OCI-LY3 (cell line): Measurements from ENCODE around the gene SELENOO.

Experiments used
- H2AFZ ChIP-seq: fragments of 200-600, 300-600 bp; shearing (Covaris generic); 2 replicates; pipeline ENCODE4 v1.6.0; 2014; ENCODE audit warnings: antibody characterized with exemption, low read depth, low read length
- H3K27ac ChIP-seq: fragments of 200-600, 300-600 bp; sonication (generic); 2 replicates; pipeline ENCODE4 v1.5.1; 2014; ENCODE audit warnings: mild to moderate bottlenecking, low read length, moderate library complexity, mixed read lengths
- H3K27me3 ChIP-seq: fragments of 200-600, 300-600 bp; sonication (generic); 2 replicates; pipeline ENCODE4 v1.6.1; 2014; ENCODE audit warnings: low read depth, low read length, mixed read lengths
- H3K36me3 ChIP-seq: fragments of 200-600, 300-600 bp; sonication (generic); replicated peaks from 2 replicates; pipeline ENCODE3; 2014; ENCODE audit warnings: low read depth, low read length, mixed read lengths
- H3K4me1 ChIP-seq: fragments of 300-600, 200-600 bp; sonication (generic); 2 replicates; pipeline ENCODE4 v1.6.1; 2014; ENCODE audit warnings: low read length, mixed read lengths
- H3K4me2 ChIP-seq: fragments of 200-600, 300-600 bp; sonication (generic); 2 replicates; pipeline ENCODE4 v1.6.1; 2014; ENCODE audit warnings: low read length, mixed read lengths
- H3K4me3 ChIP-seq: fragments of 300-600, 200-600 bp; sonication (generic); 2 replicates; pipeline ENCODE4 v1.5.1; 2014; ENCODE audit warnings: antibody characterized with exemption, mild to moderate bottlenecking, low read length, moderate library complexity
- H3K79me2 ChIP-seq: fragments of 300-600, 200-600 bp; shearing (Covaris generic); 2 replicates; pipeline ENCODE4 v1.6.1; 2014; ENCODE audit warnings: mild to moderate bottlenecking, low read length, mixed read lengths
- H3K9ac ChIP-seq: fragments of 300-600, 200-600 bp; shearing (Covaris generic); 2 replicates; pipeline ENCODE4 v1.6.0; 2014; ENCODE audit warnings: mild to moderate bottlenecking, low read length, moderate library complexity
- H3K9me3 ChIP-seq: fragments of 200-600, 300-600 bp; shearing (Covaris generic); 2 replicates; pipeline ENCODE4 v1.6.1; 2014; ENCODE audit warnings: low read length, mixed read lengths; ENCODE audit not compliant: insufficient read depth
- H4K20me1 ChIP-seq: fragments of 200-600, 300-600 bp; sonication (generic); 2 replicates; pipeline ENCODE4 v1.6.1; 2016; ENCODE audit warnings: low read length, mixed read lengths; ENCODE audit not compliant: insufficient read depth
- EZH2phosphoT487 ChIP-seq: fragments of 200-600 bp; shearing (Covaris generic); IDR thresholded peaks from 2 replicates; pipeline ENCODE4 v1.6.1; 2018; ENCODE audit warnings: antibody characterized with exemption, mixed run types, low read depth
- TF ChIP-seq, protein P1 (sequence below): fragments of 200-600, 300-600 bp; sonication (generic); IDR thresholded peaks from 2 replicates; pipeline ENCODE4 v1.5.1; 2014; ENCODE audit warnings: antibody characterized with exemption, low read length, low read depth

Gene SELENOO

DNA sequence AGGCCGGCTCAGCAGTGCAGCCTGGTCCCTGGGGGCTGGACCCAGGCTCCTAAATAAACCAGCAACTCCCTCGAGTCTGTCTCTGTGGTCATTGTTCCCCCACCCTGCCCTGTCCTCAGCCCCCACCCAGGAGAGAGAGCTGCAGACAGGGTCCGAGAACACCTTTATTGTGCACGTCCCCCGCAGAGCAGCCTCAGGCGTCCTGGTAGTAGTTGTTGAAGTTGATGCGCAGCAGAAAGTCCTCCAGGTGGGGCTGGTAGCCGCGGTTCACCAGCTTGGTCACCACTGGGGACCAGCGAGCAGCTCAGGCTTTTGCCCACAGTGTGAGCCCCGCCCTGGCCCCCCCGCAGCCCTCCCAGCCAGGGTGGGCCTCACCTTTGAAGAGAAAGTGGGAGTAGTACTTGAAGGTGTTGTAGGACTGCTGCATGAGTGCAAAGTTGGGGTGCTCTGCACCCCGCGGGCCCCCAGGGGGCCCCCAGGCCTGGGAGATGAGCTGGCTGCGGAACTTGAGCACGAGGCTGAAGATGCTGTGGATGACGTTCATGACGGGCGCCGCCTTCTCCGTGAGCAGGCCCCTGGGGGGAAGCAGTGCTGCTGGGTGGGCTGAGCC lies 16.8 kb downstream of the SELENOO start:
- Histone ChIP-seq H3K4me1 (no peaks in the 10 kb centered on the region), H3K4me3 (no peak overlapping the region), H4K20me1 (no peaks in the 10 kb centered on the region), H3K27ac (no peak overlapping the region), H3K4me2 (no peak overlapping the region), H3K9ac (no peak overlapping the region), H2AFZ (no peak overlapping the region), H3K36me3 (peaks cover 2% of the 10 kb centered on the region), H3K9me3 (no peaks in the 10 kb centered on the region), H3K79me2 (peaks cover 5% of the 10 kb centered on the region; the same call in 1 of the 2 replicates), H3K27me3 (no peaks in the 10 kb centered on the region)
- TF ChIP-seq, protein P1, sequence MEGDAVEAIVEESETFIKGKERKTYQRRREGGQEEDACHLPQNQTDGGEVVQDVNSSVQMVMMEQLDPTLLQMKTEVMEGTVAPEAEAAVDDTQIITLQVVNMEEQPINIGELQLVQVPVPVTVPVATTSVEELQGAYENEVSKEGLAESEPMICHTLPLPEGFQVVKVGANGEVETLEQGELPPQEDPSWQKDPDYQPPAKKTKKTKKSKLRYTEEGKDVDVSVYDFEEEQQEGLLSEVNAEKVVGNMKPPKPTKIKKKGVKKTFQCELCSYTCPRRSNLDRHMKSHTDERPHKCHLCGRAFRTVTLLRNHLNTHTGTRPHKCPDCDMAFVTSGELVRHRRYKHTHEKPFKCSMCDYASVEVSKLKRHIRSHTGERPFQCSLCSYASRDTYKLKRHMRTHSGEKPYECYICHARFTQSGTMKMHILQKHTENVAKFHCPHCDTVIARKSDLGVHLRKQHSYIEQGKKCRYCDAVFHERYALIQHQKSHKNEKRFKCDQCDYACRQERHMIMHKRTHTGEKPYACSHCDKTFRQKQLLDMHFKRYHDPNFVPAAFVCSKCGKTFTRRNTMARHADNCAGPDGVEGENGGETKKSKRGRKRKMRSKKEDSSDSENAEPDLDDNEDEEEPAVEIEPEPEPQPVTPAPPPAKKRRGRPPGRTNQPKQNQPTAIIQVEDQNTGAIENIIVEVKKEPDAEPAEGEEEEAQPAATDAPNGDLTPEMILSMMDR = no peak
- no peak for TF ChIP-seq EZH2phosphoT487

DNA sequence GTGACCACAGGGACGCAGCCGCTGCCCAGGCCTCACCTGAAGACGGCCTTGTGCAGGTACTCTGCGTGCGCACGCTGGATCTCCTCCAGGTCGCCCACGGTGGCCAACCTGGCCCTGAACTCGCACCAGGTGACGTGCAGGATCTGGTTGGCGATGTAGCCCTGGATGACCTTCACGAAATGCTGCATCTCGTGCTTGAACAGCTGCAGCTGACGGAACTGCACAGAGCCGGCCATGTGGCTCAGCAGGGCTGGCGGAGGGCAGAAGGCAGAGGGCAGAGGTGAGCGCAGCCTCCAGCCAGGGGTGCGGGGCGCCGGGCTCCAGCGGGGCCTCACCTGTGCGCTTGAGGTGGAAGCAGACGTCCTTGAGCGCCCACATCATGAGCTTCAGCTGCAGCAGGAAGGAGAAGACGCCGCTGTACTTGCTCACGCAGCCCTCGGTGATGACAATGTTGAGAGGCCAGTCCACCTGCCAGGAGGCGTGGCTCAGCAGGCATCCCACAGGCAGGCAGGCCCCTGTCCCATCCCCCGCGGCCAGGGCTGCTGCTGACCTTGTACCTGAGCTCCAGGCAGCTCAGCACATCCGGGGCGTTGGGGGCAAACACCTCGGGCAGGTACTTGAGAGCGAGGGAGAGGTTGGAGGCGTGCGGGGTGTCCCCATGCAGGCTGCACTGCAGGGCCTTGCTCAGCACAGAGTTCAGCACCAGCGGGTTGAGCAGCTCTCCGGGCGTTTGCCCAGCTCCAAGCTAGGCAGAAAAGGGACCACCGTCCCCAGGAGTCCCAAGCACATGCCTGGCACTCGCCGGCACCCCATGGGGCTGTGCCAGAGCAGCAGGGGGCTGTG lies 17.6 kb downstream of the SELENOO start:
- H3K79me2 ChIP-seq = peaks cover 5% of the 10 kb centered on the region; the same call in 1 of the 2 replicates
- H3K4me1 ChIP-seq = no peaks in the 10 kb centered on the region
- H3K9me3 ChIP-seq = no peaks in the 10 kb centered on the region
- H3K9ac ChIP-seq = no peak overlapping the region
- H2AFZ ChIP-seq = no peak overlapping the region
- TF ChIP-seq, protein P1 = no peak
- TF ChIP-seq EZH2phosphoT487 = no peak
- no peaks in the 10 kb centered on the region for H3K27me3 ChIP-seq
- peaks cover 2% of the 10 kb centered on the region for H3K36me3 ChIP-seq
- H3K4me2 ChIP-seq = no peak overlapping the region
- H4K20me1 ChIP-seq = no peaks in the 10 kb centered on the region
- no peak overlapping the region for H3K27ac ChIP-seq
- no peak overlapping the region for H3K4me3 ChIP-seq

DNA sequence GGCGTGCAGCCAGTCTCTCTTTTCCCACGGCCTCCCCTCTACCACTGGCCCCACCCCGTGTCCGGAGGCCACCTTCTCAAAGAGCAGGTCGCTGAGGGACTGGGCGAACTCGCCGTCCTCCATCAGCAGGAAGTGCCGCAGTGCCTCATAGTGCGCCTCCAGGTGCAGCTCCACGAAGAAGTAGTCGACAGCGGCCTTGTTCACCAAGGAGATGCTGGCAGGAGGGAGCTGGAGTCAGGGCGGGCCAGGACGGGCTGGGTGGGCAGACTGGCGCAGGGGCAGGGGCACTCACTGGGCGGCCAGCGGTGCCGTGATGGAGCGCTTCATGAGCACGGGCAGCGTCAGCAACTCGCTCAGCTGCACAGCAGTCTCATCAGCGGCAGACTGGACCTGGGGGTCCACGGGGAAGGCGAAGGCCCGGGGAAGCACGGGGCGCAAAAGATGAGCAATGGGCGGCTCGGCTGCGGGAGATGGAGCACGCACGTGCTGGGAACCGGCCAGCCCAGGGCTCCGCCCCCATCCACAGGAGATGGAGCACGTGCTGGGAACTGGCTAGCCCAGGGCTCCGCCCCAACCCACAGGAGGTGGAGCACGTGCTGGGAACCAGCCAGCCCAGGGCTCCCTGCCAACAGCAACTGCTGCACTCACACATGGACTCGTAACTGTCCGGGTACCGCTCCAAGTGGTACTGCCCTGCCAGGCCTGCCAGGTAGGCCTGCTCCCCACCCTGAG lies 18.4 kb downstream of the SELENOO start:
- H3K27ac ChIP-seq = no peak overlapping the region
- peaks cover 5% of the 10 kb centered on the region; the same call in 1 of the 2 replicates for H3K79me2 ChIP-seq
- H3K9ac ChIP-seq = no peak overlapping the region
- H3K27me3 ChIP-seq = no peaks in the 10 kb centered on the region
- no peak overlapping the region for H3K4me2 ChIP-seq
- no peak overlapping the region for H3K4me3 ChIP-seq
- peaks cover 2% of the 10 kb centered on the region for H3K36me3 ChIP-seq
- no peaks in the 10 kb centered on the region for H3K4me1 ChIP-seq
- no peak for TF ChIP-seq EZH2phosphoT487
- TF ChIP-seq, protein P1 = no peak
- no peak overlapping the region for H2AFZ ChIP-seq
- H4K20me1 ChIP-seq = no peaks in the 10 kb centered on the region
- no peaks in the 10 kb centered on the region for H3K9me3 ChIP-seq
